ENCODE data around the gene TMEM151B.
"Not testable (repeated sequence)": the region's sequence is repeated elsewhere in the genome, so short reads cannot be mapped to it uniquely, and the experiment has no call there.

GRCh38 chr6:44328203-44328602 lies 58.0 kb downstream of the TMEM151B start:
- TF ChIP-seq EZH2phosphoT487 (IDR thresholded peaks at IDR 0.05; ENCODE audit: low read length); CTCF (IDR thresholded peaks at IDR 0.05; ENCODE audit: low read length); EZH2 (optimal IDR thresholded peaks at IDR 0.05; ENCODE audit: low read depth, low read length): not testable (repeated sequence)

All from MM.1S (cell line).